PC-9 (cell line): ENCODE measurements around the gene CISD3.

Source experiments
- EZH2 ChIP-seq: fragments of 200-600 bp; sonication (generic); IDR thresholded peaks from 2 replicates; pipeline ENCODE4 v1.8.0; 2017; ENCODE audit warnings: antibody characterized with exemption, low read depth
- TF ChIP-seq, protein P1 (sequence below): fragments of 200-600 bp; sonication (generic); conservative IDR thresholded peaks from 2 replicates; pipeline ENCODE4 v1.6.1; 2017; ENCODE audit warnings: mixed run types, antibody characterized with exemption, mild to moderate bottlenecking, moderate library complexity

DNA sequence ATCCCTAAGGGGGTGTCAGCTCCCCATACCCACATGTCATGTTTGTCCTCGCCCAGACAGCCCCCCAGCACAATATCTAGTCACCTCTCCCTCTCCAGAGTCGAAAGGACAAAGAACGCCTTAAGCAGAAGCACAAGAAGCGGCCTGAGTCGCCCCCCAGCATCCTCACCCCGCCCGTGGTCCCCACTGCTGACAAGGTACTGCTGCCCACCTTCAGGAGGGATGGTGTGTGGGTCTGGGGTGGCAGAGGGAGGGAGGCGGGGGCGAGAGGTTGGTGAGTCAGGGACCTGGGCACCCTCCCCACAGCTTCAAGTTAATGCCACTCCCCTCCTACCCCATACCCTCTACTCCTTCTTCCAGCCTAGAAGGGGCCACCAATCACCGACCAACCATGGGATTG lies 17.5 kb upstream of the CISD3 start:
- TF ChIP-seq, protein P1, sequence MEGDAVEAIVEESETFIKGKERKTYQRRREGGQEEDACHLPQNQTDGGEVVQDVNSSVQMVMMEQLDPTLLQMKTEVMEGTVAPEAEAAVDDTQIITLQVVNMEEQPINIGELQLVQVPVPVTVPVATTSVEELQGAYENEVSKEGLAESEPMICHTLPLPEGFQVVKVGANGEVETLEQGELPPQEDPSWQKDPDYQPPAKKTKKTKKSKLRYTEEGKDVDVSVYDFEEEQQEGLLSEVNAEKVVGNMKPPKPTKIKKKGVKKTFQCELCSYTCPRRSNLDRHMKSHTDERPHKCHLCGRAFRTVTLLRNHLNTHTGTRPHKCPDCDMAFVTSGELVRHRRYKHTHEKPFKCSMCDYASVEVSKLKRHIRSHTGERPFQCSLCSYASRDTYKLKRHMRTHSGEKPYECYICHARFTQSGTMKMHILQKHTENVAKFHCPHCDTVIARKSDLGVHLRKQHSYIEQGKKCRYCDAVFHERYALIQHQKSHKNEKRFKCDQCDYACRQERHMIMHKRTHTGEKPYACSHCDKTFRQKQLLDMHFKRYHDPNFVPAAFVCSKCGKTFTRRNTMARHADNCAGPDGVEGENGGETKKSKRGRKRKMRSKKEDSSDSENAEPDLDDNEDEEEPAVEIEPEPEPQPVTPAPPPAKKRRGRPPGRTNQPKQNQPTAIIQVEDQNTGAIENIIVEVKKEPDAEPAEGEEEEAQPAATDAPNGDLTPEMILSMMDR, result no peak
- TF ChIP-seq EZH2, result no peak
